Measurements from ENCODE around the gene ADAT2.
A peak's percentile ranks its signal among the peaks of the same experiment; 100 is the strongest.

The ADAT2 gene

GRCh38 chr6:143397227-143398222 lies 53.0 kb downstream of the ADAT2 start:
- peak; percentile 46 for DNase-seq

GRCh38 chr6:143396497-143397226 lies 53.8 kb downstream of the ADAT2 start:
- DNase-seq: no peak
- Mint-ChIP-seq H3K4me3 (no peak overlapping the region), H3K4me1 (ENCODE audit: low read depth) (peaks cover 29% of the 10 kb centered on the region), H3K27ac (no peak overlapping the region), H3K9me3 (no peaks in the 10 kb centered on the region), H3K27me3 (no peaks in the 10 kb centered on the region), H3K36me3 (ENCODE audit: low read depth) (no peaks in the 10 kb centered on the region)

More at GRCh38 chr6:143397227-143398222, 53.0 kb downstream of the ADAT2 start:
- no peaks in the 10 kb centered on the region for H3K9me3 Mint-ChIP-seq
- peaks cover 30% of the 10 kb centered on the region for H3K4me1 Mint-ChIP-seq (ENCODE audit: low read depth)
- H3K27me3 Mint-ChIP-seq: no peaks in the 10 kb centered on the region
- H3K4me3 Mint-ChIP-seq: no peak overlapping the region
- no peaks in the 10 kb centered on the region for H3K36me3 Mint-ChIP-seq (ENCODE audit: low read depth)
- H3K27ac Mint-ChIP-seq: peak overlapping the region; percentile 20

GRCh38 chr6:143395699-143396098 lies 54.8 kb downstream of the ADAT2 start:
- no peaks in the 10 kb centered on the region for H3K36me3 Mint-ChIP-seq (ENCODE audit: low read depth)
- H3K4me1 Mint-ChIP-seq (ENCODE audit: low read depth): peaks cover 21% of the 10 kb centered on the region
- no peak for DNase-seq
- no peaks in the 10 kb centered on the region for H3K27me3 Mint-ChIP-seq
- no peaks in the 10 kb centered on the region for H3K9me3 Mint-ChIP-seq
- H3K27ac Mint-ChIP-seq: no peak overlapping the region
- H3K4me3 Mint-ChIP-seq: no peak overlapping the region

GRCh38 chr6:143394389-143394788 lies 56.1 kb downstream of the ADAT2 start:
- no peaks in the 10 kb centered on the region for H3K9me3 Mint-ChIP-seq
- DNase-seq: no peak
- H3K4me1 Mint-ChIP-seq (ENCODE audit: low read depth): peaks cover 11% of the 10 kb centered on the region
- H3K27ac Mint-ChIP-seq: no peak overlapping the region
- H3K36me3 Mint-ChIP-seq (ENCODE audit: low read depth): no peaks in the 10 kb centered on the region
- H3K27me3 Mint-ChIP-seq: no peaks in the 10 kb centered on the region
- H3K4me3 Mint-ChIP-seq: no peak overlapping the region

GRCh38 chr6:143390278-143390677 lies 60.2 kb downstream of the ADAT2 start:
- Mint-ChIP-seq H3K4me1 (ENCODE audit: low read depth) (no peaks in the 10 kb centered on the region), H3K9me3 (no peaks in the 10 kb centered on the region), H3K36me3 (ENCODE audit: low read depth) (no peaks in the 10 kb centered on the region), H3K27me3 (no peaks in the 10 kb centered on the region), H3K27ac (no peak overlapping the region), H3K4me3 (no peak overlapping the region)
- no peak for DNase-seq

- Mint-ChIP-seq H3K27me3 (peaks cover 10% of the 10 kb centered on the region), H3K27ac (no peak overlapping the region), H3K4me3 (no peak overlapping the region), H3K4me1 (ENCODE audit: low read depth) (no peaks in the 10 kb centered on the region), H3K36me3 (ENCODE audit: low read depth) (no peaks in the 10 kb centered on the region), H3K9me3 (peaks cover 5% of the 10 kb centered on the region)
- DNase-seq: no peak
These were observed 64.9 kb downstream of the ADAT2 start for GRCh38 chr6:143385636-143386035.

GRCh38 chr6:143376861-143377260 lies 73.6 kb downstream of the ADAT2 start:
- no peaks in the 10 kb centered on the region for H3K4me1 Mint-ChIP-seq (ENCODE audit: low read depth)
- no peak overlapping the region for H3K27ac Mint-ChIP-seq
- DNase-seq: no peak
- H3K36me3 Mint-ChIP-seq (ENCODE audit: low read depth): no peaks in the 10 kb centered on the region
- H3K27me3 Mint-ChIP-seq: peaks cover 20% of the 10 kb centered on the region
- no peak overlapping the region for H3K4me3 Mint-ChIP-seq
- peaks cover 5% of the 10 kb centered on the region for H3K9me3 Mint-ChIP-seq

- Mint-ChIP-seq H3K9me3 (peaks cover 5% of the 10 kb centered on the region), H3K36me3 (ENCODE audit: low read depth) (no peaks in the 10 kb centered on the region), H3K4me3 (no peak overlapping the region), H3K27me3 (peaks cover 16% of the 10 kb centered on the region), H3K4me1 (ENCODE audit: low read depth) (no peaks in the 10 kb centered on the region), H3K27ac (no peak overlapping the region)
- no peak for DNase-seq
These were observed 74.1 kb downstream of the ADAT2 start for GRCh38 chr6:143376375-143376774.

GRCh38 chr6:143375022-143375585 lies 75.4 kb downstream of the ADAT2 start:
- no peak for DNase-seq
- Mint-ChIP-seq H3K9me3 (peaks cover 5% of the 10 kb centered on the region), H3K4me1 (ENCODE audit: low read depth) (no peaks in the 10 kb centered on the region), H3K4me3 (no peak overlapping the region), H3K27me3 (peaks cover 11% of the 10 kb centered on the region), H3K36me3 (ENCODE audit: low read depth) (no peaks in the 10 kb centered on the region), H3K27ac (no peak overlapping the region)

GRCh38 chr6:143374014-143374413 lies 76.5 kb downstream of the ADAT2 start:
- Mint-ChIP-seq H3K27ac (no peak overlapping the region), H3K36me3 (ENCODE audit: low read depth) (no peaks in the 10 kb centered on the region), H3K4me3 (no peak overlapping the region), H3K9me3 (peaks cover 5% of the 10 kb centered on the region), H3K4me1 (ENCODE audit: low read depth) (no peaks in the 10 kb centered on the region), H3K27me3 (peaks cover 11% of the 10 kb centered on the region)
- no peak for DNase-seq
